HG03521 (cell line): ENCODE results near the gene PRRX2.
"Not testable (repeated sequence)": the region's sequence is repeated elsewhere in the genome, so short reads cannot be mapped to it uniquely, and the experiment has no call there.

Experiments
- ATAC-seq: cut with Tn5 transposase; IDR thresholded peaks from one replicate; pipeline ENCODE4 v1.9.1; 2021; ENCODE audit warnings: mild to moderate bottlenecking, moderate library complexity; ENCODE audit not compliant: unreplicated experiment

Gene PRRX2

GRCh38 chr9:129726322-129727160, 61.1 kb downstream of the PRRX2 start:
- no peak for ATAC-seq

- ATAC-seq: no peak
Observed at GRCh38 chr9:129728744-129729143, 63.3 kb downstream of the PRRX2 start.

DNA sequence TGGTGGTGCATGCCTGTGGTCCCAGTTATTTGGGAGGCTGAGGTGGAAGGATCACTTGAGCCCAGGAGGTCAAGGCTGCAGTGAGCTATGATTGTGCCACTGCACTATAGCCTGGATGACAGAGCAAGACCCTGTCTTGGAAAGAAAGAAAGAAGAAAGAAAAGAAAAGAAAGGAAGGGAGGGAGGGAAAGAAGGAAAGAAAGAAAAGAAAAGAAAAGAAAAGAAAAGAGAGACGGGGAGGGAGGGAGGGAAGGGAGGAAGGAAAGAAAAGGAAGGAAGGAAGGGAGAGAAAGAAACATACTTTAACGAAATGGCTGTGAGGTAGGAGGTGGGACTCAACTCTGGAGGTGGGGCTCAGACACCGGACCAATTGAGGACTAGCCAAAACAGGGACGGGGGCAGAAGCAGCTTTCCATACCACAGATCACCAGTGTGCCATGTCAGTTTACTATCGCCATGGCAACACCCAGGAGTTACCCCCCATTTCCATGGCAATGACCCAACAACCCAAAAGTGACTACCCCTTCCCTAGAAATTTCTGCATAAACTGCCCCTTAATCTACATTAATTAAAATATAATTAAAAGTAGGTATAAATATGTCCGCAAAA, 66.1 kb downstream of the PRRX2 start:
- no peak for ATAC-seq

DNA sequence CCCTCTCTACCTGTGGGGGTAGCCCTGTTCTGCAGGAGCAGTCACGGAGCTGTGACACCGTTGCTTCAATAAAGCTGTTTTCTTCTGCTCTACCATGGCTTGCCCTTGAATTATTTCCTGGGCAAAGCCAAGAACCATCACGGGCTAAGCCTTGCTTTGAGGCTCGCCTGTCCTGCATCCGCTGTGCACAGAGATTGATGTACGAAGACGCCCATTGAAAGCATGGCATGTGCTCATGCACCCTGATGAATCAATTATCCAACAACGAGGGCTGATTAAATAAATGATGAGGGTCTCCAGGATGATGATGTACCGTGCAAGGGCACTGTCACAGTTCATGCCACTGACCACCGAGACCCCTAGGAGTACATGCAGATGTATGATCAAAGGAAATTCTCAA, 66.7 kb downstream of the PRRX2 start:
- ATAC-seq: no peak

- no peak for ATAC-seq
Observed at GRCh38 chr9:129732946-129733631, 67.6 kb downstream of the PRRX2 start.

- no peak for ATAC-seq
Observed at GRCh38 chr9:129733632-129733953, 68.1 kb downstream of the PRRX2 start.

- no peak for ATAC-seq
Observed at GRCh38 chr9:129735546-129735945, 70.1 kb downstream of the PRRX2 start.

DNA sequence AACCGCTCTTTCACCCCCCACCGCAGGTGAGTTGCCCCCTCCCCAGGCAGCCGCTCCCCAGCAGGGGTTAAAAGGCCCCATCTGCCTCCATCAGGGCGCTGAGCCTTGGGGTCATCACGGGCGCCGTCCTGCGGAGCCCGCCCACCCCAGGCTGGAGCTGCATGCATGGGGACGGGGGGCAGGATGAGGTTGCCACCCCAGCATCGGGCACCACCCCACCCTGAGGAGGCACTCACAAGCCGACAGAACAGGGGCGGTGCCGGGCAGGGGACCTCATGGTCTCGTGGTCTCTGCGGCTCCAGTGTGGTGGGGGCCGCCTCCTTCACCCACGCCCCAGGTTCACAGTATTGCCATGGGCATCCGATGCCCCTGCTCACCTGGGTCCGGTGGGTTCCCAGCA, 70.9 kb downstream of the PRRX2 start:
- ATAC-seq: no peak

- no peak for ATAC-seq
Observed at GRCh38 chr9:129737479-129738274, 72.2 kb downstream of the PRRX2 start.

DNA sequence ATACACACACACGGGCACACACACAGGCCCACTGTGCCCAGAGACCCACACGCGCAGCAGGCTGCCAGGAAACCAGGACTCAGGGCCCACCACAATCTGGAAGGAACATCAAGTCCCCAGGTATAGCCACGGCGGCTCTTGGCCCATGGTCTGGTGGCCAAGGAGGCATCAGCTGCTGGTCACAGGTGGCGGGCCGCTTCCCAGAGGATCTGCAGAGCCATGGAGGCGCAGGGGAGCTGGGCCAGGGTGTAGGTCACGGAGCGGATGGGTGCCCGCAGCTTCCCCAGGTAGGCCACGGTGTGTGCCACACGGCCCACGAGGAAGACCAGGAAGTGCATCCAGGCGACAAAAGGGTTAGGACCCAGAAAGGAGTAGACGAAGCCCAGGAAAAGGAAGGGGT, 74.0 kb downstream of the PRRX2 start:
- no peak for ATAC-seq

DNA sequence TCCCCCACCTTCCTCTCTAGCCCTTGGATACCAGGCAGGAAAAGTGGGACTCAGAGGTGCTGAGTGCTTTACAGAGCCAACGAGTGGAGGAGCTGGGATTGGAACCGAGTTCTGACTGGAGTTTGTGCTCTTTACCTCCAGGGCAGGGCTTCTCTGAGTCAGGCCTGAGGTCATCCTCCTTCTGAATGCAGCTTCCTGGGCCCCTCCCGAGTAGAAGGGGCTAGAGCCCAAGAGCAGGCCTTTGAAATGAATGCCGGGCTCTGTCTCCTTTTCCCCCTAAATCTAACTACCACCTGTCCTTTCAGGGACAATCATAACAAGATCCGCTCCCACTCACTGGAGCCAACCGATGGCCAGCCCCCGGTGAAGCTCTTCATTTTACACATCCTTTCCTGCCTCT, 74.7 kb downstream of the PRRX2 start:
- no peak for ATAC-seq

DNA sequence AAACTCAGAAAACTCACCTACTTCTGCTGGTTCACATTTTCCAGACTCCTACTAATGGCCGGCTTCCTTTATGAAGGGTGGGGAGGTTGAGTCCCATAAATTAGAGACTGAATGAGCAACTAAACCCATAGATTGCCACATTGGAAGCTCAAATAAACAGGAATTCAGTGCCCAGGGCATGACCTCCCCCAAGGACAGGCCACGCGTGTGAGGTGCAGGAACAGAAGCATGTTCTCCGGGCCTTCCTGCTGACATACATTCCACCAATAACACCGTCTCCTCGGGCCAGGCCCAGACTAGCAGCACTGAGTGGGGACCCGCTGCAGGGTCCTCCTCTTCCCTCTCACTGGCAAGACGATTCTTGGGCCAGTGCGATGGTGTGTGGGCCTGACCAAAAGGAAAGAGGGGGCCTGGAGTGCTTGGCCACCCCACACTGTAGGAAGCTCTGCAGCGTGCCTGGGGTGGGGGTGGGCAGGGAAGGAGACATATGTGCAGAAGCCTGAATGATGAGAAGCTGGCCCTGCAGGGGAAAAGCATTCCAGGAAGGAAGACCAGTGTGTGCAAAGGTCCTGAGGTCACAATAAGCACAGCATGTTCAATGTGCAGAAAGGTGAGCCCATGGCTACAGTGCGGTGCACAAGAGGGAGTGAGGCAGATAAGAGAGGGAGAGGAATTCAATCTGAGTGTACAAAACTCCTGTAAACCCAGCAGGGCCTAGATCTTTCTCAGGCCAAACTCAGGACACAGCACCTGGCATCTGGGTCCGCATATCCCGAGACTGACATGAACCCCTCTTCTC, 75.4 kb downstream of the PRRX2 start:
- ATAC-seq: no peak

GRCh38 chr9:129745200-129745599, 79.8 kb downstream of the PRRX2 start:
- no peak for ATAC-seq

DNA sequence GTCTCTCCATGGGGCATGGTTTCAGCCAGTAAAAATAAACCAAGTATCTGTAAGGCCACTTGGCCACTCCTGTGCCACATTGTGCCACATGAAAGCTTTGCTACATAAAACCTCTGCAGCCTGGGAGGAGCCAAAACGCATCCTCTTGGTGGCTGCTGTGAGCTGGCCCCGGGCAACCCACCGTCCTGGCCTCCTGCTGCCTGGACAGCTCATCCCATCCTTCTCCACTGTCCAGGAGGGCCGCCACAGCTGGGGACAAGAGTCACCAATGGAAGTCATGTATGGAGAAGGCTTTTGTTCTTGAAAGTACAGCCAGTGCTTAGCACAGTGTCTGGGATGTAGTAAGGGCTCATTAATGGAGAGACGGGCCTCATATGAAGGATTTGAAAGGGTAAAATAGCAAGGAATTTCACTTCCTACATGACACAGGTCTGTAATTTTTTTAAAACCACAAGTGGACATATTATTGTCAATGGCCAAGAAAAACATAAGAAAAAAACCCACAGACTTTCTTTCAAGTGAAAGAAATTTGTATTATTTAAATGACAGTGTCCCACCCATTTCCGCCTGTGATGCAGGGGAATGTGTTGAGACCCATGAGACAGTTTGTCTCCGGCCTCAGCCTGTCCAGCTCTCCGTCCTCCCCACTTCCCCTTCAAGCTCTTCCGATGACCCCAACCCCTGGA, 80.8 kb downstream of the PRRX2 start:
- ATAC-seq: no peak

- ATAC-seq: no peak
Observed at GRCh38 chr9:129748249-129748648, 82.8 kb downstream of the PRRX2 start.

DNA sequence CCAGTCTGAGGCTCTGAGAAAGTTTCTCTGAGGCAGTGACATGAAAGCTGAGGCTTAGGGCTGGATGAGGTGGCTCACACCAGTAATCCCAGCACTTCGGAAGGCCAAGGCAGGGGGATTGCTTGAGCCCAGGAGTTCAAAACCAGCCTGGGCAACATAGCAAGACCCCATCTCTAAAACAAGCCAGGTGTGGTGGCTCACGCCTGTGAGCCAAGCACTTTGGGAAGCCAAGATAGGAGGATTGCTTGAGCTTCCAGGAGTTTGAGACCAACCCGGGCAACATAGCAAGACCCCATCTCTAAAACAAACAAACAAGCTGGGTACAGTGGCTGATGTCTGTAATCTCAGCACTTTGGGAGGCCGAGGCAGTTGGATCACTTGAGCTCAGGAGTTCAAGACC, 83.6 kb downstream of the PRRX2 start:
- ATAC-seq: not testable (repeated sequence)

DNA sequence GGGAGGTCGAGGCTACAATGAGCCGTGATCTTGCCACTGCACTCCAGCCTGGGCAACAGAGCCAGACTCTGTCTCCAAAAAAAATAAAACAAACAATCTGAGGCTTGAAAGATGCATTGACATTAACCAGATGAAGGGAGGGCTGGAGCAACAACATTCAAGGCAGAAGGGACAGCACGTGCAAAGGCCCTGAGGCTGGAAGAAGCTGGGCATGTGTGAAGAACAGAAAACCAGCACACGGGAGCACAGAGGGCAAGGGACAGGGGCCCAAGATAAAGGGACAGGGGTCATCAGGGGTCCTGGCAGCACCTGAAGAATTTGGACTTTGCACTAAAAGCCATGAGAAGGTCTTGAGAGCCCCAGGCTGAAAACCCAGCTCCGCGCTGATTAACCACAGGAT, 84.1 kb downstream of the PRRX2 start:
- no peak for ATAC-seq

- no peak for ATAC-seq
Observed at GRCh38 chr9:129750013-129750638, 84.7 kb downstream of the PRRX2 start.
